NCI-H1048 (cell line): ENCODE results near the gene TBXA2R.
"Not testable (repeated sequence)": the region's sequence is repeated elsewhere in the genome, so short reads cannot be mapped to it uniquely, and the experiment has no call there.

Experiments
- DNase-seq: peaks from one replicate; lab custom pipeline; 2025; lab: John Stamatoyannopoulos, UW

TBXA2R gene

GRCh38 chr19:3606690-3607289 lies at the start of gene TBXA2R:
TSS of gene TBXA2R (minus strand) at chr19:3606875. CDS start at chr19:3600634, 6,241 bp downstream.
- DNase-seq: no peak

GRCh38 chr19:3656073-3656746 lies 49.5 kb upstream of the TBXA2R start:
- DNase-seq: no peak

- DNase-seq: no peak
Measured at GRCh38 chr19:3655402-3656072, 48.9 kb upstream of the TBXA2R start.

GRCh38 chr19:3653865-3654513 lies 47.3 kb upstream of the TBXA2R start:
- no peak for DNase-seq

- DNase-seq: no peak
Measured at GRCh38 chr19:3653081-3653795, 46.6 kb upstream of the TBXA2R start.

- no peak for DNase-seq
Measured at GRCh38 chr19:3652422-3652821, 45.7 kb upstream of the TBXA2R start.

- DNase-seq: no peak
Measured at GRCh38 chr19:3651684-3652083, 45.0 kb upstream of the TBXA2R start.

GRCh38 chr19:3649888-3650287 lies 43.2 kb upstream of the TBXA2R start:
- no peak for DNase-seq

GRCh38 chr19:3648037-3648905 lies 41.6 kb upstream of the TBXA2R start:
- no peak for DNase-seq

GRCh38 chr19:3647102-3647501 lies 40.4 kb upstream of the TBXA2R start:
- DNase-seq: not testable (repeated sequence)

GRCh38 chr19:3646336-3647092 lies 39.8 kb upstream of the TBXA2R start:
- DNase-seq: no peak

- no peak for DNase-seq
Measured at GRCh38 chr19:3645726-3646125, 39.1 kb upstream of the TBXA2R start.

- no peak for DNase-seq
Measured at GRCh38 chr19:3645067-3645396, 38.4 kb upstream of the TBXA2R start.

- DNase-seq: no peak
Measured at GRCh38 chr19:3644351-3645066, 37.8 kb upstream of the TBXA2R start.

- no peak for DNase-seq
Measured at GRCh38 chr19:3643674-3644313, 37.1 kb upstream of the TBXA2R start.

GRCh38 chr19:3642987-3643673 lies 36.5 kb upstream of the TBXA2R start:
- DNase-seq: peak; percentile 86

GRCh38 chr19:3642296-3642695 lies 35.6 kb upstream of the TBXA2R start:
- DNase-seq: no peak

GRCh38 chr19:3641515-3642269 lies 35.0 kb upstream of the TBXA2R start:
- DNase-seq: no peak
